GM19324 (cell line): ENCODE measurements around the gene ZBTB7C.

Experiments used
- ATAC-seq: cut with Tn5 transposase; IDR thresholded peaks from one replicate; pipeline ENCODE4 v1.9.1; 2021; ENCODE audit warnings: mild to moderate bottlenecking, moderate library complexity; ENCODE audit not compliant: unreplicated experiment, low FRiP score

ZBTB7C gene

GRCh38 chr18:48356151-48356745, 52.9 kb downstream of the ZBTB7C start:
- no peak for ATAC-seq

GRCh38 chr18:48355276-48356115, 53.7 kb downstream of the ZBTB7C start:
- no peak for ATAC-seq

- ATAC-seq, result no peak
These were observed 54.4 kb downstream of the ZBTB7C start for GRCh38 chr18:48354746-48355260.

GRCh38 chr18:48352051-48352755, 57.0 kb downstream of the ZBTB7C start:
- ATAC-seq, result no peak

GRCh38 chr18:48351216-48352050, 57.8 kb downstream of the ZBTB7C start:
- no peak for ATAC-seq

- ATAC-seq, result no peak
These were observed 60.4 kb downstream of the ZBTB7C start for GRCh38 chr18:48348739-48349138.

DNA sequence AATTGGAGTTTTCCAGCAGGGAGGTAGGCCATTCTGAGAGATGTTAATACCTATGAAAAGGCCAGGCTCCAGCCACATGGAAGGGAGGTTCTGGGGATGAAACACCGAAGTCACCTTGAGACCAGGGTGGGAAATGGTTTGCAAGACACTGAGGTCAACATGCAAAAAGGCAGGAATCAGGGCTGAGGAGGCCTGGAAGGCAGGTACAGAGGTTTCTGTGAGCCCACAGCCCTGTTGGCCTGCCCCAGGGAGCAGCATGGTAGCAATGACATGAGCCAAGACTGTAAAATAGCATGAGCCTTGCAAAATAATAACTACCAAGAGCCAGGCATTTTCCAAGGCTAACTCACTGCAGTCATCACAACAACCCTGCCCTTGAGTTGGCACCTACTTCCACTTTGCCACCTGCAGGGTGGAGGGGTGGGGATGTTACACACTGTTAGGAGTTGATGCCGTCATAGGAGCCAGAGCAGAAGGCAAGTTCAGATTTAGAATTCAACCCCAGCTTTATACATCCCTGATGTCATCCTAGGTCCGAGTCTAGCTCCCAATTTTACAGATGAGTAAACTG, 61.3 kb downstream of the ZBTB7C start:
- no peak for ATAC-seq

- no peak for ATAC-seq
These were observed 63.6 kb downstream of the ZBTB7C start for GRCh38 chr18:48345596-48345995.

DNA sequence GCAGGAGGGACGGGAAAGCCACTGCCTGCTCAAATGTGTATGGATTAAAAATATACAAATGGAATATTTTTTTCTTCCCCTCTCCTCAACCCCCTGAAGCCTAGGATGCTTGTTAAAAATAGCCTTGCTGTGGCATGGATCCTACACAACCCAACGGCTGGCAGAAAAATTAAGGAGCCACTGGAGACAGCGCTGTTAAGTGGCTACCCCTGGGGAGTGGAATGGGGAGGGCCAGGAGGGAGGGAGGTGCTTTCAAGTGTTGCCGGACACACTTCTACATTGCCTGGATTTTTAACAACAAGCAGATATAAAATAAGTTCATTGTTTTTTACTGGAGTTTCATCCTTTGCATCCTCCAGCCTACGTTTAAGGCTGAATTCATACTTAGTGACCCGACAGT, 66.6 kb downstream of the ZBTB7C start:
- no peak for ATAC-seq

- no peak for ATAC-seq
These were observed 67.1 kb downstream of the ZBTB7C start for GRCh38 chr18:48342125-48342524.

GRCh38 chr18:48340560-48340959, 68.6 kb downstream of the ZBTB7C start:
- no peak for ATAC-seq

GRCh38 chr18:48339692-48340091, 69.5 kb downstream of the ZBTB7C start:
- no peak for ATAC-seq

DNA sequence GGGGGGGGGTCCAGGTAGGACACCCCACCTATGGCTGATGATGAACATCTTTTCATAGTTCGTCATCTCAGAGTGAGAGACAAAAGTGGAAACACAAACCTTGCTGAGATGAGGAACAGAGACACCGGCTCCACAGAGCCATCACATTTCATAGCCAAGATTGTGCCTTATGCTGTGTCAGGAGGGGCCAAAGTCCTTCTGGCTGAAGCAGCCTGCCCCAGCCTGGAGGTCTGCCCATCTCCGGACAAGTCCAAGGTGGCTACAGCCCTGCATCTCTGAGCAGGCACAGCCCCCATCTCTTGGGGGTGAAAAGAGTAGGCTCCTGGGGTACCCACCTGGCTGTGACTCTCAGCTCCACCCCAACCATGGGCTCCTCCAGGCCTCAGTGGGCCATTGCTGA, 70.3 kb downstream of the ZBTB7C start:
- no peak for ATAC-seq

- no peak for ATAC-seq
These were observed 72.1 kb downstream of the ZBTB7C start for GRCh38 chr18:48337053-48337452.

GRCh38 chr18:48336332-48336731, 72.9 kb downstream of the ZBTB7C start:
- ATAC-seq, result no peak

GRCh38 chr18:48335829-48336228, 73.4 kb downstream of the ZBTB7C start:
- ATAC-seq, result no peak

DNA sequence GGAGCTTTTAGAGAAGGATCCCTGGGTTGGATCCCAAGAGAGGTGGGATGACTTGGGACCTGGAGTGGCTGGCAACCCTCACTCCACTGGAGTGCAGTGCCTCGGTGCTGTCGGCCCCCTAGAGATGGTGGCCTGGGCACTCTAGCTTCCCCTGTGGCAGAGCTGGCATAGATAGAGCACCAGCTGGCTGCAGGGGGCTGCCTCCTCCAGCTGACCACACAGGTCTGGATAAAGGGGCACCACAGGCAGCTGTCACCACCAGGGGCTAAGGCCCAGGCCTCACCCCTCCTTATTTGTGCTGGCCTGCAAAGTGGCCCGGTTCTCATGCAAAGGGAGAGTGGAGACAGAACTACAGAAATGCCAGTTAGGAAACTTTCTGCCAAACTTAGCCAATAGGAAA, 74.3 kb downstream of the ZBTB7C start:
- no peak for ATAC-seq

GRCh38 chr18:48333563-48333962, 75.6 kb downstream of the ZBTB7C start:
- no peak for ATAC-seq

GRCh38 chr18:48330016-48330991, 78.9 kb downstream of the ZBTB7C start:
- ATAC-seq, result no peak
